Vagina (tissue), 2 donors: ENCODE measurements around the gene SMARCE1. TPM values are rescaled to one million over a fixed set of nuclear protein-coding genes. Genes with fewer than 3 reads are reported as not detected.
A peak's percentile ranks its signal among the peaks of the same experiment; 100 is the strongest.

Experiments
- DNase-seq, 2 donors: peaks; one replicate each; pipeline ENCODE4 v3.0.0-alpha.2; 2017; ENCODE audit errors: extremely low spot score in 2 of 2
- H3K27ac ChIP-seq: fragments of 200-600 bp; sonication (generic); one replicate; pipeline ENCODE4 v1.5.1; 2019
- H3K27me3 ChIP-seq: fragments of 200-600 bp; sonication (generic); one replicate; pipeline ENCODE4 v1.5.1; 2019
- H3K36me3 ChIP-seq, 2 donors: fragments of 200-600 bp; sonication (generic); one replicate each; pipeline ENCODE4 v1.5.1; 2017 to 2019
- H3K4me1 ChIP-seq: fragments of 200-600 bp; sonication (generic); one replicate; pipeline ENCODE4 v1.5.1; 2019
- H3K4me3 ChIP-seq, 2 donors: fragments of 200-600 bp; sonication (generic); 1 replicate in 1 of 2; 2 replicates in 1 of 2; pipeline ENCODE4 v1.5.1; 2016 to 2019
- H3K9me3 ChIP-seq: fragments of 200-600 bp; sonication (generic); one replicate; pipeline ENCODE4 v1.5.1; 2019
- POLR2A ChIP-seq, 2 donors: fragments of 450-650 bp; IDR thresholded peaks; one replicate each; pipeline ENCODE4 v1.6.1; 2017; ENCODE audit warnings: antibody characterized with exemption in 2 of 2, mild to moderate bottlenecking in 2 of 2, moderate library complexity in 2 of 2
- POLR2AphosphoS5 ChIP-seq, 2 donors: sonication (generic); formaldehyde crosslinking; IDR thresholded peaks; one replicate each; pipeline ENCODE4 v1.9.0; 2017; ENCODE audit warnings: antibody characterized with exemption in 2 of 2, mild to moderate bottlenecking in 2 of 2, low read depth in 1 of 2; ENCODE audit not compliant: insufficient read depth in 1 of 2
- intact Hi-C: fragments of 100-400 bp; cut with DNase I; formaldehyde crosslinking; loops from one replicate; pipeline ENCODE4 v1.15.1; 2023
- total RNA-seq: library from RNA; depleted of rRNA; stranded (reverse); fragments of >200 nt; gene quantifications from one replicate; pipeline ENCODE4 v1.2.3, GENCODE V29; 2016
- TF ChIP-seq, protein P1 (sequence below), 3 experiments: fragments of 450-650 bp in 2 of 3; fragments of 200-600 bp in 1 of 3; sonication (generic) in 1 of 3; IDR thresholded peaks; one replicate each; pipeline ENCODE4 v1.5.1; 2017 to 2019; ENCODE audit warnings: antibody characterized with exemption in 3 of 3, mild to moderate bottlenecking in 2 of 3, moderate library complexity in 2 of 3

SMARCE1 gene
- total RNA-seq, 1 donor from 2014 or later = 96.3 TPM

DNA sequence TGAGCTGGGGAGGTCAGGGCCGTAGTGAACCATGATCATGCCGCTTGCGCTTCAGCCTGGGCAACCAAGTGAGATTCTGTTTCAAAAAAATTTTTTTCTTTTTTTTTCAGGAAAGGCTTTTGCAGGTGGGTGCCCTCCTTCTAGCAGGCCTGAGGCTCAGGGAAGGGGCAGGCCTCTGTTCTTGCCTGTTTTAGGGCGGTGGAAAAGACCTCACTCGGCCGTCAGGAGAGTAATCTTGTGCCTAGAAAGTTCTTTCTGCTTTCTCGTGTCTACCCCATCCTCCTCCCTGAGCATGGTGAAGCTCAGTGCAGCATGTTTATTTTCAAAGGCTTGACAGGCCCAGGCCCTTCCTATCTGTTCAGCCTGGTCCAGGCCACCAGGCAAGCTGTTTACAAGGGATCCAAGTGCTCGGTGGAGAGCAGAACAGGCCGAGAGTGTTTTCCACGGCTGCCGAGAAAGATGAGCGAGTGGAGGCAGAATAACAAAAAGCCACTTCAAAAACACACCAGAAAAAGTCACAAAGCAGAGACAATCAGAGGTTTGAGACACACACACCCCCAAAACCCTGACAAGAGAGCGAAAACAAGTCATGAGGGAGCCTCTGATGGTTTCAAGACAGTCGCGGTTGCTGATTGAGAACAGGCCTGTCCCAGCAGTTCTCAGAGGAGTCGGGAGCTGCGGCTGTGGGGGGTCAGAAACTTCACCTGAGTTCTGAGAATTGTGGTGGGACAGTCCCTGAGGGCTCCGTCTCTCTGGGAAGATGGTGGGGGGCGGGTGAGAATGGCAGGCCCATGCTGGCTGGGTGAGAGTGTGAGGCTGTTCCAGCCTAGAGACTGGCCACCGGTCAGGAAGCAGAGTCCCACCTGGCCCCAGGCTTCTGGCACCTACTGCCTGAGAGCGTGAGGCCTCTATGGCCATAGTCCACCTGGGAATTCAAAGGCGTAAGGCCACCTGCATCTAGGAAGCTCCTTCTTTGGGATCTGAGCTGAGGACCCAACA is 44.9 kb downstream of the SMARCE1 start:
- TF ChIP-seq POLR2A (IDR thresholded peaks at IDR 0.05) (no peak), POLR2AphosphoS5 (IDR thresholded peaks at IDR 0.05; ENCODE audit: insufficient read depth in 1 of 2, low read depth in 1 of 2) (no peak)
- TF ChIP-seq, protein P1, sequence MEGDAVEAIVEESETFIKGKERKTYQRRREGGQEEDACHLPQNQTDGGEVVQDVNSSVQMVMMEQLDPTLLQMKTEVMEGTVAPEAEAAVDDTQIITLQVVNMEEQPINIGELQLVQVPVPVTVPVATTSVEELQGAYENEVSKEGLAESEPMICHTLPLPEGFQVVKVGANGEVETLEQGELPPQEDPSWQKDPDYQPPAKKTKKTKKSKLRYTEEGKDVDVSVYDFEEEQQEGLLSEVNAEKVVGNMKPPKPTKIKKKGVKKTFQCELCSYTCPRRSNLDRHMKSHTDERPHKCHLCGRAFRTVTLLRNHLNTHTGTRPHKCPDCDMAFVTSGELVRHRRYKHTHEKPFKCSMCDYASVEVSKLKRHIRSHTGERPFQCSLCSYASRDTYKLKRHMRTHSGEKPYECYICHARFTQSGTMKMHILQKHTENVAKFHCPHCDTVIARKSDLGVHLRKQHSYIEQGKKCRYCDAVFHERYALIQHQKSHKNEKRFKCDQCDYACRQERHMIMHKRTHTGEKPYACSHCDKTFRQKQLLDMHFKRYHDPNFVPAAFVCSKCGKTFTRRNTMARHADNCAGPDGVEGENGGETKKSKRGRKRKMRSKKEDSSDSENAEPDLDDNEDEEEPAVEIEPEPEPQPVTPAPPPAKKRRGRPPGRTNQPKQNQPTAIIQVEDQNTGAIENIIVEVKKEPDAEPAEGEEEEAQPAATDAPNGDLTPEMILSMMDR (IDR thresholded peaks at IDR 0.05) = no peak
- intact Hi-C loops = no loop called here
- no peak for DNase-seq
- Histone ChIP-seq H3K4me3 (no peak overlapping the region), H3K9me3 (no peaks in the 10 kb centered on the region), H3K27ac (no peak overlapping the region), H3K36me3 (no peaks in the 10 kb centered on the region), H3K27me3 (no peaks in the 10 kb centered on the region), H3K4me1 (peaks cover 5% of the 10 kb centered on the region)

DNA sequence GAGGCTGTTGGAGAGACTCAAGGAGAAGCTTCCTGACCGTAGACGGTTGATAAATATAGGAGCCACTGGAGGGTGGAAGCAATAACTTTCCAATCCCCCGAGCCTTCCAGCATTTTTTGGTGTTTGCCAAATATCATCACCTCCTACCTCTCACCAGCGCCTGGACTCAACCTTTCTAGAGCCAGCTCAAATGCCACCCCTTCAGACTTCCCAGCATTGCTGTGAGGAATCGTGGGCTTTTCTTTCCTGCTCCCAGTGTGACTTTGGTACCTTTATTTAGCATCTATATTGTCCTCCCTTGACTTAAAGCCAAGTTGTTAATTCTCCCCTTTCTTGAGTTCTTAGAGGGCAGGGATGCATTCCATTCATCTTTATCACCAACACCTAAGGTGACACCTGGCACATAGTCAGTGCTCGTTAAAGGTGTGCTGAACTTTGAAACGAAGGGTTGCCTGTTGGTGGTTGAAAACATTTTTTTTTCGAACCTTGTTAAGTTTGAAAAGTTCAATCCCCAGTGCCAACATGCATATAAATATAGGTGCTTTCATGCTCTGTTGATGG is 47.1 kb downstream of the SMARCE1 start:
- Histone ChIP-seq H3K27me3 (no peaks in the 10 kb centered on the region), H3K4me1 (no peaks in the 10 kb centered on the region), H3K4me3 (no peak overlapping the region), H3K36me3 (no peaks in the 10 kb centered on the region), H3K27ac (no peak overlapping the region), H3K9me3 (no peaks in the 10 kb centered on the region)
- TF ChIP-seq, protein P1 (IDR thresholded peaks at IDR 0.05) = no peak
- TF ChIP-seq POLR2AphosphoS5 (IDR thresholded peaks at IDR 0.05; ENCODE audit: insufficient read depth in 1 of 2, low read depth in 1 of 2) (no peak), POLR2A (IDR thresholded peaks at IDR 0.05) (no peak)
- DNase-seq = peak; percentile 40 to 62
- intact Hi-C loops = no loop called here

DNA sequence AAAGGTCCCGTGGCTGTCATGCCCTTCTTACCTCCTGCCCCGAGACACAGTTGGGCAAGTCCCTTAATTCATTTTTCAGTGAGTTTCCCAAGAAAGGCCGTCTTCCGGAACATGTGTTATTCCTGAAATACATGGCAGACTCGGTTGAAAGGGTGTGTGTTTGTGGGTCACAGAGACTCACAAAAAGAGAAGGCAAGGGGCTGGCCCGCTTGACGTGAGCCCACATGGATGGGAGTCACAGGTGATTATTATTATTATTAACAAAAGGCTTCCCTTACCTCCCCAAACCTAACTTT is 48.2 kb downstream of the SMARCE1 start:
- no peaks in the 10 kb centered on the region for H3K36me3 ChIP-seq
- peak overlapping the region; percentile 31 for H3K27ac ChIP-seq
- H3K9me3 ChIP-seq = no peaks in the 10 kb centered on the region
- TF ChIP-seq POLR2AphosphoS5 (IDR thresholded peaks at IDR 0.05; ENCODE audit: insufficient read depth in 1 of 2, low read depth in 1 of 2) (no peak), POLR2A (IDR thresholded peaks at IDR 0.05) (no peak)
- TF ChIP-seq, protein P1 (IDR thresholded peaks at IDR 0.05) = no peak
- H3K4me1 ChIP-seq = no peaks in the 10 kb centered on the region
- H3K4me3 ChIP-seq = no peak overlapping the region
- H3K27me3 ChIP-seq = no peaks in the 10 kb centered on the region
- intact Hi-C loops = no loop called here
- DNase-seq = peak in 1 of 2 donors; percentile 78

DNA sequence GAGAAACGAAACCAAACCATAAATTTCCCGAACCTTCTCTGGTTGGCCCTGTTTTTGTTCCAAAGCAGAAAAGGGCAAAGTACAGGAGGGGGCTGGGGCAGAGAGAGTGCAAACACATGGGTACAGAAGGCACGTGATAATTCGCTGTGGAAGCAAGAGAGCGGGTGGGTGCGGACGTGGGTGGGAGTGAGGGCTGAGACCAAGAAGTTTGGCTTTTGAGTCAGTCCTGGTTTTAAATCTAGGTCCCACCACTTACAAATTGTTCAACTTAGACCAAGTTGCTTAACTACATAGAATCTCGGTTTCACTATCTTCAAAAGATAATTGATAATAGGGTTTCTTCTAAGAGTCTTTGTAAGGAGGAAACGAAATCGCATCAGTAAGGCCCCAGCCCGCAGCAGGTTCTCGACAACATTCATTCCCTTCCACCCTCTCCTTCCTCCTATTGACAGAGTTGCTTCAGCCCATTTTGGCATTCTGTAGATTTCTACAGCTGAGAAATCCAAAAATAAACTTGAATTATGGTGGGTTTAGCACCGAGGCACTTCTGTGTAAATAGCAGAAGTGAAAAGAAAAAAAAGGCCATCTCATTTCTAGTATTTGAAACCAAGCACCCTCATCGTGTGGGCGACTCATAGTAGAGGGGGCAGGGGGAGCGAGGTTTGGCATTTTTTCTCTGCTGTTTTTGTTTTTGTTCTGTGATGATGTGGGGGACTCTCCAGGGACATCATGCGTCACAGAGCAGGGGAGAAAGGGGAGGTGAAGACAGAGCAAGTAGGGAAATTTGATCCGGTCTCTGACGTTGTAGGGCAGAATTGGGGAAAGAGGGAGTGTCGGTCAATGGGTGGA is 48.8 kb downstream of the SMARCE1 start:
- Histone ChIP-seq H3K36me3 (no peaks in the 10 kb centered on the region), H3K27ac (peak overlapping the region; percentile 31), H3K4me3 (no peak overlapping the region), H3K9me3 (no peaks in the 10 kb centered on the region), H3K4me1 (no peaks in the 10 kb centered on the region), H3K27me3 (no peaks in the 10 kb centered on the region)
- DNase-seq = peak; percentile 65 to 70
- intact Hi-C loops = no loop called here
- TF ChIP-seq POLR2AphosphoS5 (IDR thresholded peaks at IDR 0.05; ENCODE audit: insufficient read depth in 1 of 2, low read depth in 1 of 2) = no peak

DNA sequence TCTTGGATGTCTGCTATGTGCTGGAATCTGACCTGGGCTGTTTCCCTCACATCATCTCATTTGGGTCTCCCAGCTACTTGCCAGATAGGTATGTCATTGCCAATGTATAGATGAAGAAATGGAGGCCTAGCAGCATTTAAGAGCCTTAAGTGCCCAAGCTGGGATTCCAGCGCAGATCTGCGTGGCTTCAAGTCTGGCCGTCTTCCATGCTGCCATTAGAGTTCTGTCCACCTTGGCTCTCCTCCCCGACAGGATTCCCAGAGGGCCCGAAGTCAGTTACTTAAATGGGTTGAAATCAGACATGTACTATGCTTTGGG is 49.4 kb downstream of the SMARCE1 start:
- intact Hi-C loops = no loop called here
- Histone ChIP-seq H3K4me3 (no peak overlapping the region), H3K27me3 (no peaks in the 10 kb centered on the region), H3K27ac (peak overlapping the region; percentile 22), H3K4me1 (no peaks in the 10 kb centered on the region), H3K36me3 (no peaks in the 10 kb centered on the region), H3K9me3 (no peaks in the 10 kb centered on the region)
- DNase-seq = peak in 1 of 2 donors; percentile 49
- TF ChIP-seq, protein P1 (IDR thresholded peaks at IDR 0.05) = no peak
- TF ChIP-seq POLR2AphosphoS5 (IDR thresholded peaks at IDR 0.05; ENCODE audit: insufficient read depth in 1 of 2, low read depth in 1 of 2) (no peak), POLR2A (IDR thresholded peaks at IDR 0.05) (no peak)
